ENCODE measurements around the gene GNPTG.

Gene GNPTG

DNA sequence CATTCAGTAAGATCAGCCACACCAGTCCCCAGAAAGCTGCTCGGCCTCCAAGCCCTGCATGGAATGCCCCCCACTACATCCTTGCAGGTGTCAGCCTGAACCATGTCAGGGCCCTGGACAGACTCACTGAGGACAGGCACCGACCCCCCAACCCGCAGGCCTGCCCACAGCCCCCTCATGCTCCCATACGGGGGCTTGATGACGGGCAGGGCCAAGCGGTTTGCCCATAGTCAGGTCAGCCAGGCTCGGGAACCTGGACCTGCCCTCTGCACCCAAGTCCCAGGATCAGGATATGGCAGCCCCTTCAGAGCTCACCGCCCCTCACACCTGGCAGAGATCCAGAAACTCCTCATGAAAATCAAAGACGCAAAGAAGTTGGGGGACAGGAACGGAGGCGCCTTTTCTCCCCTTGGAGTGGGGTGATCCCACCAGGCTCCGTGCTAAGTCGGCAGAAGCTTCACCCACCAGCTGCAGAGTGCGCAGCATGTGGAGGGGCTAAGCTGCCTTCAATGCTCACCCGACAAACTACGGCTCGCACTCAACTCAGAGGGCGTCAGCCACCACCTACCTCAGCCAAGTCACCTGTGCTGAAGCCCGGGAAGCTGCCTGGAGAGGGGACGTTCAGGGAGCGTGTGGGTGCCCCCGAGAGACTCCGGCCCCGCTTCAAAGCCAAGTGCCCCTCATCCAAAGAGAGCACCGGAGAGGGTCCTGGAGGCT, 26.5 kb downstream of the GNPTG start:
- peak overlapping the region; percentile 50 for H2BK120ac ChIP-seq (ENCODE audit: insufficient read depth, low read length, poor library complexity)
- WGBS (ENCODE audit: extremely low coverage, insufficient coverage, insufficient read length) = no CpG with 5 or more reads among the region's 25 CpGs
- H3K36me3 ChIP-seq (ENCODE audit: control insufficient read depth in 1 of 2, insufficient read depth in 2 of 2, low read length in 2 of 2) = peaks cover 24% of the 10 kb centered on the region in 2 experiments

DNA sequence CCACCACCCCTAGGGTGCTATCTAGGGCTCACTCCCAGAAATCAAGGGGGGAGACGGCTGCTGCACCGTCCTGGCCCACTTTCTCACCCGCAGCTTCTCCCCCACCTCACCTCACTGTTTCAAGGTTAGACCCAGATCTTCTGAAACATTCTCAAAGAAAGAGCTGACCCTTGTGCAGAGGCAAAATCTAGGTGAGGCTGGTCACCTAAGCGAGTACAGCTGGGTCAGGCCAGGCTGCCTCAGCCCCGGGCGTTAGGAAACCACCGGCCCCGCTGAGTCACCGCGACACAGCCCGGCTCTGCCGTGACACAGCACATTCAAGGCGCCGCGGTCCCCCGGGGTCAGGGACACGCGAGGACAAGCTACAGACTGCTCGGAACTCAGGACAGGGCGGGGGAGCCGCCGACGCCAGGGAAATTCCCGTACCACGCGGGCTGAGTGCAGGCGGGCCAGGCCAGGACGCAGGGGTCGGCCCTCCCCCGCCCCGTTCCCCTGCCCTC, 27.1 kb downstream of the GNPTG start:
- Histone ChIP-seq H2BK12ac (ENCODE audit: low read length) (no peak overlapping the region), H3K27me3 (ENCODE audit: insufficient read depth, low read length) (no peaks in the 10 kb centered on the region), H4K12ac (ENCODE audit: low read depth, low read length) (peak overlapping the region; percentile 34), H2AK5ac (ENCODE audit: low read length) (peak overlapping the region; percentile 1), H3K9me3 (ENCODE audit: insufficient read depth, low read depth, low read length) (peaks cover 2% of the 10 kb centered on the region), H3K4me3 (ENCODE audit: low read depth, low read length) (peak overlapping the region; percentile 82), H3K79me1 (ENCODE audit: low read length) (peaks cover 10% of the 10 kb centered on the region), H3K27ac (ENCODE audit: low read depth, low read length) (peak overlapping the region; percentile 82), H3K18ac (ENCODE audit: low read length) (peak overlapping the region; percentile 80), H3K36me3 (ENCODE audit: control insufficient read depth in 1 of 2, insufficient read depth in 2 of 2, low read length in 2 of 2) (peaks cover 30% of the 10 kb centered on the region in 2 experiments), H3K9ac (ENCODE audit: low read length) (peak overlapping the region; percentile 54), H3K14ac (ENCODE audit: low read length) (peak overlapping the region; percentile 93), H3K23ac (ENCODE audit: low read length) (no peak overlapping the region), H3K4me2 (ENCODE audit: low read length) (peak overlapping the region; percentile 76), H3K4ac (ENCODE audit: low read depth, low read length) (peak overlapping the region; percentile 84), H4K91ac (ENCODE audit: low read depth, low read length) (peak overlapping the region; percentile 95), H3K79me2 (ENCODE audit: control insufficient read depth, insufficient read depth, low read length, poor library complexity) (peaks cover 17% of the 10 kb centered on the region), H2BK120ac (ENCODE audit: insufficient read depth, low read length, poor library complexity) (peak overlapping the region; percentile 78), H4K8ac (ENCODE audit: low read depth, low read length) (peak overlapping the region; percentile 83), H3K4me1 (ENCODE audit: control insufficient read depth in 1 of 2, insufficient read depth in 2 of 2, low read length in 2 of 2) (peaks cover 9 to 15% of the 10 kb centered on the region in 2 experiments), H2BK5ac (ENCODE audit: low read depth, low read length, poor library complexity) (peak overlapping the region; percentile 90), H2AFZ (ENCODE audit: insufficient read depth, low read length, poor library complexity) (peak overlapping the region; percentile 66)
- no CpG with 5 or more reads among the region's 31 CpGs for WGBS (ENCODE audit: extremely low coverage, insufficient coverage, insufficient read length)
- peak; percentile 93 to 98 for DNase-seq

More for the DNA sequence above, 26.5 kb downstream of the GNPTG start:
- H3K79me2 ChIP-seq (ENCODE audit: control insufficient read depth, insufficient read depth, low read length, poor library complexity) = peaks cover 17% of the 10 kb centered on the region
- H2AFZ ChIP-seq (ENCODE audit: insufficient read depth, low read length, poor library complexity) = no peak overlapping the region
- DNase-seq = no peak
- H3K4me1 ChIP-seq (ENCODE audit: control insufficient read depth in 1 of 2, insufficient read depth in 2 of 2, low read length in 2 of 2) = peaks cover 9 to 15% of the 10 kb centered on the region in 2 experiments
- H3K14ac ChIP-seq (ENCODE audit: low read length) = peak overlapping the region; percentile 93
- H3K4me2 ChIP-seq (ENCODE audit: low read length) = peak overlapping the region; percentile 76
- peak overlapping the region; percentile 14 for H2BK5ac ChIP-seq (ENCODE audit: low read depth, low read length, poor library complexity)
- peak overlapping the region; percentile 8 for H4K8ac ChIP-seq (ENCODE audit: low read depth, low read length)
- no peak overlapping the region for H2BK12ac ChIP-seq (ENCODE audit: low read length)
- H3K4me3 ChIP-seq (ENCODE audit: low read depth, low read length) = peak overlapping the region; percentile 82
- peak overlapping the region; percentile 61 for H3K4ac ChIP-seq (ENCODE audit: low read depth, low read length)
- peaks cover 10% of the 10 kb centered on the region for H3K79me1 ChIP-seq (ENCODE audit: low read length)
- H3K9me3 ChIP-seq (ENCODE audit: insufficient read depth, low read depth, low read length) = peaks cover 2% of the 10 kb centered on the region
- peak overlapping the region; percentile 95 for H4K91ac ChIP-seq (ENCODE audit: low read depth, low read length)
- no peaks in the 10 kb centered on the region for H3K27me3 ChIP-seq (ENCODE audit: insufficient read depth, low read length)
- H3K23ac ChIP-seq (ENCODE audit: low read length) = no peak overlapping the region
- peak overlapping the region; percentile 82 for H3K27ac ChIP-seq (ENCODE audit: low read depth, low read length)
- H3K18ac ChIP-seq (ENCODE audit: low read length) = peak overlapping the region; percentile 80
- peak overlapping the region; percentile 1 for H2AK5ac ChIP-seq (ENCODE audit: low read length)
- peak overlapping the region; percentile 17 for H3K9ac ChIP-seq (ENCODE audit: low read length)
- peak overlapping the region; percentile 6 for H4K12ac ChIP-seq (ENCODE audit: low read depth, low read length)

DNA sequence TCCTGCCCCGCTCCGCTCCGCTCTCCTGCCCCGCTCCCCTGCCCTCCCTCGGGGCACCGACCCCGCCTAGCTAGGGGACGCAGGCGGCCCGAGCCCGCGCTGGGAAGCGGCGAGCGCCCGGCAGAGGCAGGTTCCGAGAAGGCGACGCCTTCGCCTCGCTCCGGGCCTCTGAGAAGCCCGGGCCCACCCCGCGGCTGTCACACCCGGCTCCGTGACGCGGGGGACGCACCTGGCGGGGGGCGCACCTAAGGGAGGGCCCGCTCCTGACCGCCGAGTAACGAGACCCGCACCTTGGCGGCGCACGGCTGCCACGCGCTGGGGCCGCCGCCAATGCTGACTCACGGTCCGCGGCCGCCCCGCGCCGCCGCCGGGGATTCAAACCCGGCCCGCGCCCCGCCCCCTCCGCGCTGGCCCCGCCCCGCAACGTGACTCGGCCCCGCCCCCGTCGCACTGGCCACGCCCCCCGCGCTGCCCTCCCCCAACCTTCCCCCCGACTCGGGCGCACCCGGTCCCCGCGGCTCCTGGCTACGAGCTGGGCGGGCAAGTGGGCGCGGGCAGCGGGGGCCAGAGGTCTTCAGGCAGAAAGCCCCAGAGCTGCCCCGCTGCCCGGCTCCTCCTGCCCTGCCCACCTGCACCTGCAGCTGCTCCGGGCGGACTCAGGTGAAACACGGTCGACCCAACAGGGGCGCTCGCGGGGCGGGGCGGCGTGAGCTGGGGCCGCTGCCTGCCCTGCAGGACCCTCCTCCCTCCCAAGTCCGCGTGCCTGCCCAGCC, 27.8 kb downstream of the GNPTG start:
- H3K79me1 ChIP-seq (ENCODE audit: low read length) = peaks cover 10% of the 10 kb centered on the region
- H3K4me1 ChIP-seq (ENCODE audit: control insufficient read depth in 1 of 2, insufficient read depth in 2 of 2, low read length in 2 of 2) = peaks cover 9 to 15% of the 10 kb centered on the region in 2 experiments
- H3K4ac ChIP-seq (ENCODE audit: low read depth, low read length) = peak overlapping the region; percentile 84
- H3K27me3 ChIP-seq (ENCODE audit: insufficient read depth, low read length) = no peaks in the 10 kb centered on the region
- H2BK5ac ChIP-seq (ENCODE audit: low read depth, low read length, poor library complexity) = peak overlapping the region; percentile 90
- peak overlapping the region; percentile 93 for H3K14ac ChIP-seq (ENCODE audit: low read length)
- peak overlapping the region; percentile 54 for H3K9ac ChIP-seq (ENCODE audit: low read length)
- H4K8ac ChIP-seq (ENCODE audit: low read depth, low read length) = peak overlapping the region; percentile 83
- WGBS (ENCODE audit: extremely low coverage, insufficient coverage, insufficient read length) = no CpG with 5 or more reads among the region's 95 CpGs
- peak overlapping the region; percentile 82 for H3K27ac ChIP-seq (ENCODE audit: low read depth, low read length)
- peak overlapping the region; percentile 34 for H4K12ac ChIP-seq (ENCODE audit: low read depth, low read length)
- H3K36me3 ChIP-seq (ENCODE audit: control insufficient read depth in 1 of 2, insufficient read depth in 2 of 2, low read length in 2 of 2) = peaks cover 26 to 27% of the 10 kb centered on the region in 2 experiments
- peak overlapping the region; percentile 66 for H2AFZ ChIP-seq (ENCODE audit: insufficient read depth, low read length, poor library complexity)
- H3K18ac ChIP-seq (ENCODE audit: low read length) = peak overlapping the region; percentile 80
- H4K91ac ChIP-seq (ENCODE audit: low read depth, low read length) = peak overlapping the region; percentile 95
- H3K9me3 ChIP-seq (ENCODE audit: insufficient read depth, low read depth, low read length) = peaks cover 2% of the 10 kb centered on the region
- peak overlapping the region; percentile 78 for H2BK120ac ChIP-seq (ENCODE audit: insufficient read depth, low read length, poor library complexity)
- H2AK5ac ChIP-seq (ENCODE audit: low read length) = peak overlapping the region; percentile 80
- no peak overlapping the region for H3K23ac ChIP-seq (ENCODE audit: low read length)
- H2BK12ac ChIP-seq (ENCODE audit: low read length) = peak overlapping the region; percentile 10
- H3K79me2 ChIP-seq (ENCODE audit: control insufficient read depth, insufficient read depth, low read length, poor library complexity) = peaks cover 17% of the 10 kb centered on the region
- peak overlapping the region; percentile 82 for H3K4me3 ChIP-seq (ENCODE audit: low read depth, low read length)
- DNase-seq = peak; percentile 40 to 77
- H3K4me2 ChIP-seq (ENCODE audit: low read length) = peak overlapping the region; percentile 79

DNA sequence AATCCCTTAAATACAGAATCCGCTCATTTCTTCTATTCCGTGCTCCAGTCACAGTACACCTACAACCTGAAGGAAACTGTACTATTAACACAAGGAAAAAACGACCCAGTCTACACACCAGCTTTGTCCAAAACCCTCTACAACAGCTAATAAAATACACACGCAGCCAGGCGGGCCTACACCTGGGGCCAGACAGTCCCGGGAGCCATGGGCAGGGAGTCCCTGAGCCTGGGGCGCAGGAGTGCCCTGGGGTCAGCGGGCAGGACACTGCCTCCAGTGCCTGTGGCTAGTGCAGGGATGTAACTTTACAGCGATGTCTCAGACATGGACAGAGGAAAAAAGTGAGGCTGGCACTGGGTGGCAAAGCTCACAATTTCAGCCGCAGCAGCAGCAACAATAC, 28.5 kb downstream of the GNPTG start:
- H3K4me2 ChIP-seq (ENCODE audit: low read length) = peak overlapping the region; percentile 79
- H3K79me2 ChIP-seq (ENCODE audit: control insufficient read depth, insufficient read depth, low read length, poor library complexity) = peaks cover 17% of the 10 kb centered on the region
- H3K27me3 ChIP-seq (ENCODE audit: insufficient read depth, low read length) = no peaks in the 10 kb centered on the region
- H3K4me1 ChIP-seq (ENCODE audit: control insufficient read depth in 1 of 2, insufficient read depth in 2 of 2, low read length in 2 of 2) = peaks cover 9 to 15% of the 10 kb centered on the region in 2 experiments
- no peak overlapping the region for H3K18ac ChIP-seq (ENCODE audit: low read length)
- no CpG with 5 or more reads among the region's 10 CpGs for WGBS (ENCODE audit: extremely low coverage, insufficient coverage, insufficient read length)
- H2AK5ac ChIP-seq (ENCODE audit: low read length) = no peak overlapping the region
- no peak overlapping the region for H3K4ac ChIP-seq (ENCODE audit: low read depth, low read length)
- DNase-seq = no peak
- peaks cover 2% of the 10 kb centered on the region for H3K9me3 ChIP-seq (ENCODE audit: insufficient read depth, low read depth, low read length)
- no peak overlapping the region for H4K12ac ChIP-seq (ENCODE audit: low read depth, low read length)
- H3K23ac ChIP-seq (ENCODE audit: low read length) = no peak overlapping the region
- peaks cover 10% of the 10 kb centered on the region for H3K79me1 ChIP-seq (ENCODE audit: low read length)
- H2BK120ac ChIP-seq (ENCODE audit: insufficient read depth, low read length, poor library complexity) = no peak overlapping the region
- no peak overlapping the region for H4K91ac ChIP-seq (ENCODE audit: low read depth, low read length)
- H3K27ac ChIP-seq (ENCODE audit: low read depth, low read length) = no peak overlapping the region
- peaks cover 22 to 26% of the 10 kb centered on the region in 2 experiments for H3K36me3 ChIP-seq (ENCODE audit: control insufficient read depth in 1 of 2, insufficient read depth in 2 of 2, low read length in 2 of 2)
- H3K9ac ChIP-seq (ENCODE audit: low read length) = no peak overlapping the region
- H4K8ac ChIP-seq (ENCODE audit: low read depth, low read length) = no peak overlapping the region
- no peak overlapping the region for H3K4me3 ChIP-seq (ENCODE audit: low read depth, low read length)
- no peak overlapping the region for H2AFZ ChIP-seq (ENCODE audit: insufficient read depth, low read length, poor library complexity)
- H2BK12ac ChIP-seq (ENCODE audit: low read length) = no peak overlapping the region
- H2BK5ac ChIP-seq (ENCODE audit: low read depth, low read length, poor library complexity) = no peak overlapping the region
- no peak overlapping the region for H3K14ac ChIP-seq (ENCODE audit: low read length)
